OCI-LY1 (cell line): ENCODE results near the gene DBI.

Source experiments
- EZH2 ChIP-seq: fragments of 200-600 bp; sonication (generic), shearing (Covaris generic); IDR thresholded peaks from 2 replicates; pipeline ENCODE4 v1.8.0; 2017; ENCODE audit warnings: borderline replicate concordance, mixed run types, mild to moderate bottlenecking, antibody characterized with exemption, low read length, moderate library complexity, mixed read lengths
- TF ChIP-seq, protein P1 (sequence below): fragments of 200-600 bp; sonication (generic), shearing (Covaris generic); IDR thresholded peaks from 2 replicates; pipeline ENCODE4 v1.5.1; 2017; ENCODE audit warnings: mild to moderate bottlenecking, antibody characterized with exemption, low read length, moderate library complexity, mixed read lengths

DNA sequence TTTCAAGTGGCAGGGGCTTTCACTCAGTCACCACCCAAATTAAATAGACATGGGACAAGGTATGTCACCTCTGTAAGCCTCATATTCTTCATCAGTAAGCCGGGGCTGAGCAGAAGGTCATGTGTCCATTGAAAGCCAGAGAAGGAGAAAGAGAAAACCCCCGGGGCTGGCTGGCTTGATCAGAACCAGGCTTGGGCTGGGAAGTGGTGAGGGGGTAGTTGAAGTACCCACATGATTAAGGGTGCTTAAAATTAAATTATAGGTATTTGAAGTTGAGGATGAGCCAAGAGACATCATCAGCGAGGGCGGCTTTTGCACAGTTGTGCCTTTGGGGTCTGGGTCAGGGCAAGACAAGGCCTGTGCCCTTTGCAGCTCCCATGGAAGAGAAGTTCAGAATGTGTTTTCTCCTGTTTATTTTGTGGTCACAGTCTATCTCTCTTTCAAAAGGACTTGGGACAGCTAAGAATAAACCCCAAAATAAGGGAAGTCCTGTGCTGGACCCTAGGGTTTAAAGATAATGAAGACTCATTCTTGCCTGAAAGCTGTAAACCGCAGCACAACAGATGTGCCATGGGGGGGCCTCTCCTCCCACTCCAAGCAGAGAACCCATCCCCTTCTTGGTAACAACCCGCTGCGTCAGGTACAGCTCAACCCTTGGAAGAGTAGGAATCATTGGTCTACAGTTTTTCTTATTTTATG lies 10.7 kb downstream of the DBI start:
- TF ChIP-seq, protein P1, sequence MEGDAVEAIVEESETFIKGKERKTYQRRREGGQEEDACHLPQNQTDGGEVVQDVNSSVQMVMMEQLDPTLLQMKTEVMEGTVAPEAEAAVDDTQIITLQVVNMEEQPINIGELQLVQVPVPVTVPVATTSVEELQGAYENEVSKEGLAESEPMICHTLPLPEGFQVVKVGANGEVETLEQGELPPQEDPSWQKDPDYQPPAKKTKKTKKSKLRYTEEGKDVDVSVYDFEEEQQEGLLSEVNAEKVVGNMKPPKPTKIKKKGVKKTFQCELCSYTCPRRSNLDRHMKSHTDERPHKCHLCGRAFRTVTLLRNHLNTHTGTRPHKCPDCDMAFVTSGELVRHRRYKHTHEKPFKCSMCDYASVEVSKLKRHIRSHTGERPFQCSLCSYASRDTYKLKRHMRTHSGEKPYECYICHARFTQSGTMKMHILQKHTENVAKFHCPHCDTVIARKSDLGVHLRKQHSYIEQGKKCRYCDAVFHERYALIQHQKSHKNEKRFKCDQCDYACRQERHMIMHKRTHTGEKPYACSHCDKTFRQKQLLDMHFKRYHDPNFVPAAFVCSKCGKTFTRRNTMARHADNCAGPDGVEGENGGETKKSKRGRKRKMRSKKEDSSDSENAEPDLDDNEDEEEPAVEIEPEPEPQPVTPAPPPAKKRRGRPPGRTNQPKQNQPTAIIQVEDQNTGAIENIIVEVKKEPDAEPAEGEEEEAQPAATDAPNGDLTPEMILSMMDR: no peak
- no peak for TF ChIP-seq EZH2
